Neural cell (in vitro differentiated cells): ENCODE results near the gene ENGASE.

Experiments
- CTCF ChIP-seq: fragments of 450-650 bp; IDR thresholded peaks from 2 replicates; pipeline ENCODE4 v1.5.1; 2014; ENCODE audit warnings: antibody characterized with exemption, mild to moderate bottlenecking, moderate library complexity; ENCODE audit not compliant: poor library complexity, severe bottlenecking
- EP300 ChIP-seq: fragments of 450-650 bp; conservative IDR thresholded peaks from 2 replicates; pipeline ENCODE4 v1.6.1; 2014; ENCODE audit warnings: antibody characterized with exemption, mild to moderate bottlenecking, moderate library complexity; ENCODE audit not compliant: poor library complexity, severe bottlenecking
- EZH2 ChIP-seq: fragments of 200-600, 300-800 bp; shearing (Covaris generic), sonication (generic); IDR thresholded peaks from 2 replicates; pipeline ENCODE4 v1.6.1; 2014; ENCODE audit warnings: antibody characterized with exemption, low read length, borderline replicate concordance, mild to moderate bottlenecking; ENCODE audit not compliant: insufficient read depth, poor library complexity, severe bottlenecking
- MXI1 ChIP-seq: fragments of 450-650 bp; conservative IDR thresholded peaks from 2 replicates; pipeline ENCODE4 v1.6.1; 2014; ENCODE audit warnings: antibody characterized with exemption, mild to moderate bottlenecking; ENCODE audit not compliant: poor library complexity, severe bottlenecking
- POLR2AphosphoS5 ChIP-seq: IDR thresholded peaks from 2 replicates; pipeline ENCODE4 v1.6.1; 2012
- RAD21 ChIP-seq: fragments of 450-650 bp; conservative IDR thresholded peaks from 2 replicates; pipeline ENCODE4 v1.6.1; 2014; ENCODE audit warnings: antibody characterized with exemption, mild to moderate bottlenecking, moderate library complexity
- REST ChIP-seq: IDR thresholded peaks from 2 replicates; pipeline ENCODE4 v1.6.1; 2012; ENCODE audit warnings: borderline replicate concordance
- SMC3 ChIP-seq: fragments of 450-650 bp; conservative IDR thresholded peaks from 2 replicates; pipeline ENCODE4 v1.6.1; 2014; ENCODE audit warnings: antibody characterized with exemption, mild to moderate bottlenecking, moderate library complexity; ENCODE audit not compliant: poor library complexity
- TAF1 ChIP-seq: IDR thresholded peaks from 2 replicates; pipeline ENCODE4 v1.6.1; 2012; ENCODE audit warnings: low read depth

- TF ChIP-seq CTCF (no peak), TAF1 (no peak), POLR2AphosphoS5 (no peak), EP300 (no peak), RAD21 (no peak), EZH2 (no peak), REST (no peak), MXI1 (no peak), SMC3 (no peak)
These were observed 60.4 kb downstream of the ENGASE start for GRCh38 chr17:79135011-79135410.
